Astrocyte (in vitro differentiated cells and primary cell): ENCODE results near the gene MYO5B.
"Not testable (repeated sequence)": the region's sequence is repeated elsewhere in the genome, so short reads cannot be mapped to it uniquely, and the experiment has no call there.

Experiments used
- EZH2 ChIP-seq: IDR thresholded peaks from 2 replicates; pipeline ENCODE4 v1.6.1; 2012; ENCODE audit warnings: mild to moderate bottlenecking, low read length, inconsistent platforms; ENCODE audit not compliant: insufficient read depth
- TF ChIP-seq, protein P1 (sequence below): IDR thresholded peaks from 2 replicates; pipeline ENCODE4 v1.5.1; 2011; ENCODE audit warnings: low read depth, mild to moderate bottlenecking, inconsistent platforms, low read length, moderate library complexity; ENCODE audit not compliant: insufficient read depth

DNA sequence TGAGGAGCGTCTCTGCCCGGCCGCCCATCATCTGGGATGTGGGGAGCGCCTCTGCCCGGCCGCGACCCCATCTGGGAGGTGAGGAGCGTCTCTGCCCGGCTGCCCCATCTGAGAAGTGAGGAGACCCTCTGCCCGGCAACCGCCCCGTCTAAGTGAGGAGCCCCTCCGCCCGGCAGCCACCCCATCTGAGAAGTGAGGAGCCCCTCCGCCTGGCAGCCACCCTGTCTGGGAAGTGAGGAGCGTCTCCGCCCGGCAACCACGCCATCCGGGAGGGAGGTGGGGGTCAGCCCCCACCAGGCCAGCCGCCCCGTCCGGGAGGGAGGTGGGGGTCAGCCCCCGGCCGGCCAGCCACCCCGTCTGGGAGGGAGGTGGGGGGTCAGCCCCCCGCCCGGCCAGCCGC is 395.1 kb downstream of the MYO5B start:
- TF ChIP-seq, protein P1, sequence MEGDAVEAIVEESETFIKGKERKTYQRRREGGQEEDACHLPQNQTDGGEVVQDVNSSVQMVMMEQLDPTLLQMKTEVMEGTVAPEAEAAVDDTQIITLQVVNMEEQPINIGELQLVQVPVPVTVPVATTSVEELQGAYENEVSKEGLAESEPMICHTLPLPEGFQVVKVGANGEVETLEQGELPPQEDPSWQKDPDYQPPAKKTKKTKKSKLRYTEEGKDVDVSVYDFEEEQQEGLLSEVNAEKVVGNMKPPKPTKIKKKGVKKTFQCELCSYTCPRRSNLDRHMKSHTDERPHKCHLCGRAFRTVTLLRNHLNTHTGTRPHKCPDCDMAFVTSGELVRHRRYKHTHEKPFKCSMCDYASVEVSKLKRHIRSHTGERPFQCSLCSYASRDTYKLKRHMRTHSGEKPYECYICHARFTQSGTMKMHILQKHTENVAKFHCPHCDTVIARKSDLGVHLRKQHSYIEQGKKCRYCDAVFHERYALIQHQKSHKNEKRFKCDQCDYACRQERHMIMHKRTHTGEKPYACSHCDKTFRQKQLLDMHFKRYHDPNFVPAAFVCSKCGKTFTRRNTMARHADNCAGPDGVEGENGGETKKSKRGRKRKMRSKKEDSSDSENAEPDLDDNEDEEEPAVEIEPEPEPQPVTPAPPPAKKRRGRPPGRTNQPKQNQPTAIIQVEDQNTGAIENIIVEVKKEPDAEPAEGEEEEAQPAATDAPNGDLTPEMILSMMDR: not testable (repeated sequence)
- not testable (repeated sequence) for TF ChIP-seq EZH2
